Measurements from ENCODE around the gene RPH3AL.

Gene RPH3AL

DNA sequence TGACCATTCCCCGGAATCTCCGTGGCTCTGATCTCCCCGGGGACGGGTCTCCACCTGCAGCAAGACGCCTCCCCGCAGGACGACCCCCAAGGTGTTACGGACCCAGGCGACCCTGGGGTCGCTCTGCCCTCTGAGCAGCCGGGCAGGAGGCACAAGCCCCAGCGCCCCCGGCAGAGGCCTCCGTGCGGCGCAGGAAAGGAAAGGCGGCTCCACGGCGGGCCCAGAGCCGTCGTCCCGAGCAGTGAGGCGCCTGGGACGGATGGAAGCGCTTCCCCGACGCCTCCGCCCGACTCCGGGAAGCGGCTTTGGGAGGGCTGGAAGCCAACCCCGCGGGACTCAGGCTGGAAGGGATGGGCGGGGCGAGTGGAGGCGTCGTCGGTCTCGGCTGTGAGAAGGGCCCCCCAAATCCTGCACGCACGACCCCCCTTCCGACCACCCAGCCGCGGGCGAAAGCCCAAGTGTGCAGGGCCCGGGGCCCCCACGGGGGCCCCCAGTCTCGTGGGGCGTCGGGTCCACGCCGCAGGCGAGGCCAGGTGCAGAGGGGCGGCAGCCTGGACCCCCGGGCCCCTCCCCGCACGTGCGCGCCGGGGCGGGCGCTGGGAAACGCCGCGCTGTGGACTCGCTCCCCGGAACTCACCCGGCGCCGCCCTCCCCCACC lies 32.7 kb upstream of the RPH3AL start:
- in situ Hi-C loops (cut with HindIII; ENCODE audit: low pct_unique_long_range_greater_than_20kb, low sequenced_read_pairs): no loop called here
- DNase-seq (ENCODE audit: low read depth in 1 of 2, low spot score in 1 of 2): peak in 1 of 2 experiments; percentile 35
- TF ChIP-seq JUND (IDR thresholded peaks at IDR 0.05; ENCODE audit: low read depth): no peak

DNA sequence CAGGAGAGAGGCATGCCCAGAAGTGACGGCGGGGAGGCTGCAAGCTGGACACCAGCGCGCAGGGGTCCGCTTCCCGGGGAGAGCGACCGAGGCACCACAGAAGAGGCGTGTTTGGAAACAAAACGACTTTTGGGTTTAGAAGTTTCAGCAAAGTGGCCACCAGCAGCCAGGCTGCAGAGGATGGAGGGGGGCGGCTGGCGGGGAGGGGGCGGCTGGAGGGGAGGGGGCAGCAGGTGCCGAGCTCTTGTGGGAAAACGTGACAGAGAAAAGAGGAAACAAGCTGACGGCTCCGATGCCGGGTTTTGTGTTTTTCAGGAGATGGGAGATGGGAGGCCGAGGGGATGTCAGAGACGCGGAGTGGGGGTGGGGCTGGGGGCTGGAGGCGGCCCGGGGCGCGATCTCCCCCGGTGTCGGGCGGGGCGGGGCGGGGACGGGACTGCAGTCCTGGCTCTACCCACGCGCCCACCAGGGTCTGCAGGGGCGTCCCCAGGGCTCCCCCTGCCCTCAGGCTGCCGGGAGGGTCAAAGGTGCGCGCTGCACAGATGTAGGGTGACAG lies 32.1 kb upstream of the RPH3AL start:
- in situ Hi-C loops (cut with HindIII; ENCODE audit: low pct_unique_long_range_greater_than_20kb, low sequenced_read_pairs): no loop called here
- no peak for DNase-seq (ENCODE audit: low read depth in 1 of 2, low spot score in 1 of 2)
- TF ChIP-seq JUND (IDR thresholded peaks at IDR 0.05; ENCODE audit: low read depth): no peak

DNA sequence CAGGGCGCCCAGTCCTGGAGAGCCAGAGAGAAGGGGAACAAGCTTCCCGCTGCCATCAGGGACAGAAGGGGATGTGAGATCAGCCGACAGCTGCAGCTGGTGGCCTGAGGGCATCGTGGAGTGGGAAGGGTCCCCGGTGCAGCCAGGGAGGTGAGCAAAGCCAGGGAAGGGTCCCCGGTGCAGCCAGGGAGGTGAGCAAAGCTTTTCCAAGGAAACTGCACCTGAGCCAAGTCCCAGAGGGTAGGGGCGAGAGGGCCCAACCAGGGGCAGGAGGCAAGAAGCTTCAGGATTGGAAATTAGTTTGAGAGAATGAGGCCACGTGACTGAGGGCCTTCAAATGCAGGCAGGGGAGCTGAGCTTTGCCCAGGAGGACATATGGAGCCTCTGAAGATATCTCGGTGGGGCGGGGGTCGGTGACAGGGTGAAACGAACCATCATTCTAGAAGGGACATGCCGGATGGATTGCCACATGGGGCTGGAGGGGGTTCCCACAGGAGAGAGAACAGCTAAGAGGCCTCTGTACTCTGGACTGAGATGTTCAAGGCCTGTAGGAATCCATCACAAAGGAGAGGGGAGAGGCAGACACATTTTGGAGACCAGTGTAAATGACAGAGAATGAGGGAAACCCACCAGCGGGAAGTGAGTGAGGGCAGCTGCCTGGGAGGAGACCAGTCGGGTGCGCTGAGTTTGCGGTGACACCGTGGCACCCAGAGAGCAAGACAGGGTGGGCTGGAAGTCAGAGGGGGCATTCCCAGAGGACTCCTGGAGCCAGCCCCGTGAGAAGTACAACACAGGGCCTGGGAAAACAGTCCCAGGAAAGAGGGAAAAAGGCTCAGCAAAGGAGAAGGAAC lies 31.4 kb upstream of the RPH3AL start:
- in situ Hi-C loops (cut with HindIII; ENCODE audit: low pct_unique_long_range_greater_than_20kb, low sequenced_read_pairs): no loop called here
- no peak for TF ChIP-seq JUND (IDR thresholded peaks at IDR 0.05; ENCODE audit: low read depth)
- DNase-seq (ENCODE audit: low read depth in 1 of 2, low spot score in 1 of 2): no peak

DNA sequence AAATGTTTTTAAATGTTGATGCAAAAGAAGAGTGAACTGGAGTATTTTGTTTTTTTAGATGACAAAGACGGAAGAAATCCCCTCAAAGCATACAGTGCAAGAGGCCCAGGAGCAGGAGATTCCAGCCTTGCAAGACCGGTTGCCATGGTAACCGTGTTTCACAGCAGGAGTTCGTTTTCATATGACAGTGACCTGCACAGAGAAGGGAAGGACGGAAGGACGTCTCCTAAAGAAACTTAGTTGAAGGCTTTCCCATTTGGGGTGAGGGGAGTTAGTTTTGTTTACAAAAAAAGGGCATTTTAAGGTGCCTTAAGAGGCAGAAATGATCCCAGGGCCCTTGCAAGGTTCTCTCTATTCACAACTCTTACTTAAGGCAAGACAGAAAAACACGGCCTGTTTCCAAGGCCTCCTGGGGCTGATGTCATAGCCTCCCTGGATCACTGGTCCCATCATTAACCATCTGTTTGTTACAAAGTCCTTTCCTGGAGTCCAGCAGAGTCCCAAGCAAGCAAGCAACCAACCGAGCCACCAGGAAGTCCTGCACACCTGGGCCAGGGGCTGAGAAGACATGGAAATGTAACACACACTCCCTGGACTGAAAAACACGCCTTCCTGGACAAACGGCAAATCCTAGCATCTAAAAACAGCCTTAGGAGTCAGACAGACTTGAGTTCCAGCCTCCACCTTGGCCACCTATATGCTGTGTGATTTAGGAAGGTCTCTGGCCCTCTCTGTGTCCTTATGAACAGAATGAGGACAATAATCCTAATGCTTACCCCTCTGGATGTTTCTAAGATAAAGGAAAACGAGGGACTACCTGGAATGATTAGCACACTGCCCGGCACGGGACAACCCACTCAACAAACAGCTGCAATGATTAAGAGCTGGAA lies 30.3 kb upstream of the RPH3AL start:
- no peak for TF ChIP-seq JUND (IDR thresholded peaks at IDR 0.05; ENCODE audit: low read depth)
- in situ Hi-C loops (cut with HindIII; ENCODE audit: low pct_unique_long_range_greater_than_20kb, low sequenced_read_pairs): no loop called here
- peak in 1 of 2 experiments; percentile 66 for DNase-seq (ENCODE audit: low read depth in 1 of 2, low spot score in 1 of 2)

DNA sequence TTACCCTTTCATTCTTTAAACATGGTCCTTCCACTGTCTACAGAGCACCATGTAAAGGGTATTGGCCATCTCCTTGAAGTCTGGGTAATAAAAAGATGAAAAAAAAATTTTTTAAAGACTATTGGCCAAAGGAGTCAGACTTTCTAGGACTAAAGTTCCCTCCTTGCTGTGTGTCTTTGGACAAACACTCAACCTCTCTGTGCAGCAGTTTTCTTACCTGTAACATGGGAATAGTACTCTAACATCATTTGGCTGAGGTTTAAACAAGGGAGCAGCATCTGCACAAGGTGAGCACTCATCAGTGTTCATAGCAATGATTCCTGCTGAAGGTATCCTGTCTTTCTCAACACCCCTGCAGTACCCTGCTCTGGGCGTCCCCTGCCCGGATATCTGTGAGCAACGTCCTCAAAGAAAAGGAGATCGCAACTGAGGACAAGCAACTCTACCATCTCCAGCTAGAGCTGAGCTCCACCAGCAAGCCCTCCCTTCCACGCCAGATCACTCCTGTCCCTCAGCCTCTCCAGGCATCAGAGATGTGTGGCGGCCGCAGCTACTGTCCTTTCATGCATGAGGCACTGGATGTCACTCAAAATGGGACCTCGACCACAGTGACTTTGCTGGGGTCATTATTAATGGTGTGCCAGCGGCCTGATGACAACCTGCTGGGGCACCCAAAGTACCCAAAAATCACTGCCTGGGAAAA lies 29.5 kb upstream of the RPH3AL start:
- no peak for DNase-seq (ENCODE audit: low read depth in 1 of 2, low spot score in 1 of 2)

DNA sequence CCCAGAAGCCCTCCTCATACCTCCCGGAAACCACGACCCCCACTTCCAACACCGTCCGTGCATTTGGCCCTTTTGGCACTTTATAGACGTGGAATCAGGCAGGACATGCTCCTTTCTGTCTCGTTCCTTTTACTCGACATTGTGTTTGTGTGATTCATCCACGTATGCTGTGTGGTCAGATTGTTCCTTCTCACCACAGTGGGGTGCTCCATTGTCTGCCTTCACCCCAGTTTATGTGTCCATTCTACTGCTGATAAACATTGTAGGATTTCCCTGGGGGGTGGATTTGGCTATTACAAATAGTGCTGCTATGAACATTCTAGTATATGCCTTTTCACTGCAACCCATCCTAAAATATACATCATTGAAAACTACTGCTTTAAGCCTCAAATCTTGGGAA lies 28.9 kb upstream of the RPH3AL start:
- TF ChIP-seq JUND (IDR thresholded peaks at IDR 0.05; ENCODE audit: low read depth): no peak
- no peak for DNase-seq (ENCODE audit: low read depth in 1 of 2, low spot score in 1 of 2)
- in situ Hi-C loops (cut with HindIII; ENCODE audit: low pct_unique_long_range_greater_than_20kb, low sequenced_read_pairs): no loop called here

More for the DNA sequence above, 29.5 kb upstream of the RPH3AL start:
- in situ Hi-C loops (cut with HindIII; ENCODE audit: low pct_unique_long_range_greater_than_20kb, low sequenced_read_pairs): no loop called here
- no peak for TF ChIP-seq JUND (IDR thresholded peaks at IDR 0.05; ENCODE audit: low read depth)

DNA sequence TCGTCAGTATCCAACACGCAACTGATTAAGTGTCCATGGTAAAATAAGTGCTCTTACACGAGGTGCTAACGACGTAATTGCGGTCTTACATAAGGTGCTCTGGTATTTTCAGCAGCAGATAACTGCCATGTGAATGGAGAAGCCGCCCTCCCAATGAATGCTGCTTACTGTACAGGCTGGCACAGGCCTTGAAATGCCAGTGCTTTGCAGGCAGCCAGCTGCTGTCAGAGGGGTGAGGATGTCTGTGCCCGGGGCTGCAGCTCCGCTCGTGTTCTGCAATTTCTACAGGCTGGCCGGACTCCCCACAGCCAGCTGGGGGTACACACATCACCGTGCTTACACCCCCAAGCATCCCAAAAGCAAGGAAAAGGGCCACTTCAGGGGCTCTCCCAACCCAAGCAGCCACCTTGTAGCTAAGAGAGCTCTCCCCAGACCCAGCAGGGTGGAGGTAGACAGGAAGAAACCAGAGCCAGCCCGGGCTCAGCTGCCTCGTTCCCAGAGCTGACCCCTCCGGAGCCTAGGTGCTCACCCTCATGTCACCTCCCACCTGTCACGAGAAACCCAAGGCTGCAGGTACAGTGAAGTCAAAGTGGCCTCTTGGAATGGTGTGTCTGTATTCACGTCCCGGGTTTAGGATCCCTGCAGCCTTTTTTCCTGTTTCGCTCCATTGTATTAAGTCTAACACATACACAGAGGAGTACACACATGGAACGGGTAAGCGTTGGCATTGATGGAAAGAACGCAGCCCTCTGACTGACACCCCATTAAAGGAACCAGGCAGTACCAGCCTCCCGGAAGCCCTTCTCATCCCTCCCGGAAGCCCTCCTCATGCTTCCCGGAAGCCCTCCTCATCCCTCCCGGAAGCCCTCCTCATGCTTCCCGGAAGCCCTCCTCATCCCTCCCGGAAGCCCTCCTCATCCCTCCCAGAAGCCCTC lies 27.2 kb upstream of the RPH3AL start:
- no peak for DNase-seq (ENCODE audit: low read depth in 1 of 2, low spot score in 1 of 2)
- TF ChIP-seq JUND (IDR thresholded peaks at IDR 0.05; ENCODE audit: low read depth): no peak
- in situ Hi-C loops (cut with HindIII; ENCODE audit: low pct_unique_long_range_greater_than_20kb, low sequenced_read_pairs): no loop called here

DNA sequence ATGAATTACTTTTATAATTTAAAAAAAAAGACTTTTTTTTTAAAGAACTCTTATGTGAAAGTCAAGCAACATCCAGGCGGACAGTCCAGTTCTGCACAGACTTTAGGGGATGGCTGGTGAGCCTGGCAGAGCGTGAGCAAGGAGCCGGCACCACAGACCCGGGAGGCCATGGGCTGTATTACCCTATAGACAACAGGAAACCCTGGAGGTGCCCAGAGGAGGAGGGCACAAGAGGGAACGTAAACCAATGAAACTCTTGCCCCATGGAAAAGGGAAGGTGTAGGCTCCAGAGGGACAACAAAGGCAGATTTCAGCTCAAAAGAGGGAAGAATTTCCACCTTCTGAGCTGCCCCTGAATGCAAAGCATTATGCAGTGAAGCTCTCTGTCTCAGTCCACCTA lies 25.5 kb upstream of the RPH3AL start:
- no peak for DNase-seq (ENCODE audit: low read depth in 1 of 2, low spot score in 1 of 2)
- in situ Hi-C loops (cut with HindIII; ENCODE audit: low pct_unique_long_range_greater_than_20kb, low sequenced_read_pairs): no loop called here
- no peak for TF ChIP-seq JUND (IDR thresholded peaks at IDR 0.05; ENCODE audit: low read depth)

DNA sequence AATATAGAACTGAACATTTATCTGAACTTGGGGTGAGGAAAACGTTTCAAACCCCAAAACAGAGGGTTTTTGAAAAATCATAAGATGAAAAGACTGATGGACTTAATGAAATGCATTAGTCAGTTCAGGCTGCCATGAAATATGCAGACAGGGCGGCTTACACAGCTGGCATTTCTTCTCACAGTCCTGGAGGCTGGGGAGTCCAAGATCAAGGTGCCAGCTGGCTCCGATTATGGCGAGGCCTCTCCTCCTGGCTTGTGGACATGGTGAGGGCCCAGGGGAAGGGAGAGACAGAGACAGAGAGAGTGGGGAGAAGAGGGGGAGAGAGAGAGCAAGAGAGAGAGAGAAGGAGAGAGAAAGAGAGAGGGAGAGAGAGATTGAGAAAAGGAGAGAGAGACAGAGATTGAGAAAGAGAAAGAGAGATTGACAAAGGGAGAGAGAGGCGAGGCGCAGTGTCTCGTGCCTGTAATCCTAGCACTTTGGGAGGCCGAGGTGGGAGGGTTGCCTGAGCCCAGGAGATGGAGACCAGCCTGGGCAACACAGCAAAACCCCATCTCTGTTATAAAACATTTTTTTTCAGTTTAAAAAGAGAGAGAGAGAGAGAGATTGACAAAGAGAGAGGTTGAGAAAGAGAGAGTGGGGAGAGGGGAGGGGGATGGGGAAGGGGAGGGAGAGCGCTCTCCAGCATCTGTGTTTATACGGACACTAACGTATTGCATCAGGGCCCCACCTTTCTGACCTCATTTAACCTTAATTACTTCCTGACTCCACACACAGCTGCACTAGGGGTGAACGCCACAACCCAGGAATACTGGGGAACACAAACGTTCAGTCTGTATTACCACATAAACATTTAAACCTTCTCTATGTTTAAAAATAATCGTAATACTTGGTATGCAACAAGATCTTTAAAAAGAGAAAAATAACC lies 24.6 kb upstream of the RPH3AL start:
- DNase-seq (ENCODE audit: low read depth in 1 of 2, low spot score in 1 of 2): no peak
- in situ Hi-C loops (cut with HindIII; ENCODE audit: low pct_unique_long_range_greater_than_20kb, low sequenced_read_pairs): no loop called here
- no peak for TF ChIP-seq JUND (IDR thresholded peaks at IDR 0.05; ENCODE audit: low read depth)

DNA sequence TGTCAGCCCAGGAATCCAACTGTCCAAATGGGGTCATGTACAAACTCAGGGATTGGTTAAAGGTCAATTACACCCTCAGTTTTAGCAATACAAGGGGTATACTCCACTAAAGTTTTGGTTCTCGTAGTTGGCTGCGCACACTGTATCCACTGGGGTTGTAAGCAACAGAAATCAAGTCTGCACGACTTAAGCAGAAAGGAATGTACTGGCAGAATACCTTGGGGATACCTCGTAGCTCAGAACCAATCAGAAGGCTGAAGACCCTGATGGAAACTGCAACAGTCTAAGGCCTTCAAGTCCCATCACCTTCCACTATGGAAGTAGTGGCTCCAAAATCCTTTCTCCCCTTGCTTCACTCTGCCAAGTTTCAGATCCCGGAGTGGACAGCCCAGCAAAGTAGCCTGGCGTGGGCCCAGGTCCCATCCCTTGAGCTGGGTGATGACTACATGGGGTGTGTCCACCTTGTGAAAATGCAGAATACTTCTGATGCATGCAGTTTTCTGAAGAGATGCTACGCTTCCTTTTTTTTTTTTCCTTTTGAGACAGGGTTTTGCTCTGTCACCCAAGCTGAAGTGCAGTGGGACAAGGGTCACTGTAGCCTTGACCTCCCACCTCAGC lies 21.1 kb upstream of the RPH3AL start:
- no peak for TF ChIP-seq JUND (IDR thresholded peaks at IDR 0.05; ENCODE audit: low read depth)
- no peak for DNase-seq (ENCODE audit: low read depth in 1 of 2, low spot score in 1 of 2)
- in situ Hi-C loops (cut with HindIII; ENCODE audit: low pct_unique_long_range_greater_than_20kb, low sequenced_read_pairs): no loop called here

Measured in T47D (cell line).